Fibroblast of peridontal ligament (primary cell): ENCODE measurements around the gene ADAR.

ENCODE experiments used
- DNase-seq: peaks from one replicate; pipeline ENCODE4 v3.0.0-alpha.2; 2010; ENCODE audit errors: extremely low read depth

Gene ADAR

DNA sequence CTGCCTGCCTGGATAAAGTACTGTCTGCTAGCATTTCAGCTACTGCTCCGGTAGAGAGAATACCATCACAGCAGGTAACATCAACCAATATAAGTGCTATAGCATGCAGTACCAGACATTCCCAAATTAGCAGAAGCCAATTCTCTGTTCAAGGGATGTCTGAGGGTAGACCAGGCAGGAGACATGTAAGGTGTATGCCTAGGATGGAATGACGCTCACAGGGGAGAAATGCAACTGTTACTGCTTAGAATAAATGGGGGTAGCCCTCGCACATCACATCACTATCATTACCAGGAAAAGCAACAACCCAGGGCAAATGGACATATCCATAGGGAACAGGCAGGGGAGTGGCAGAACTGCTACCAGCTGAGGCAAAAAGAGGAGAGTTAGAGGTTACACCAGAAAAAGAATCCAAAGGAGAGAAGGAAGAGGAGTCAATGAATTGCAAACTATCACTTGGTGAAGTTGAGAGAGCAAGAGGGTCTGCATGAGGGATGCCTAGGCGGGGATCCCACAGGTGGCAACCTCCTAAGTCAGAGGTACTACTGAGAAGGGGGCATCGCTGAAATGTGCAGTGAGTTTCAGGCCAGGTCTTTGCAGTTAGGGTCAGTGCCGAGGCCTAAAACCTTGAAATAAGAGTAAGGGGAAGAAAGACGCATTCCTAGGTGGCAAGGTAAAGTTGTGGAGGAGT lies 50.6 kb downstream of the ADAR start:
- DNase-seq: no peak

DNA sequence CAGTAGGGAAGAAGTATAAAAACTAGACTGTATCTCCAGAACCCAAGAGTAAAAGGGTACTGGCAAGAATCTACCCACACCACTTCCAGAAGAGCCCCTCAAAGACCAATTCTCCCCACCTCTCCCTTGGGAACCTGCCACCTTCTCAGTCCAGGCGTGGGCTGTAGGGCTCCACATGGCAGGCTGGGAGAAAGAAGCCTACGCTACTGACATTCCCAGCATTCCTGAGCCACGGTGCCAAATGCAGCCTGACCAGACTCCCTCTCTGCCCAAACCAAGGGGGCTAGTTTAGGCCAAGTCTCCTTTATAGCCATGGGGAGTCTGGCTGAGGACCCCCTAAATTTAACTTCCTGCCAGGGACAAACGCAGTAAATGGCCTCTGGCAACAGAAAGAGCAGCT lies 51.6 kb downstream of the ADAR start:
- DNase-seq: peak; percentile 23

DNA sequence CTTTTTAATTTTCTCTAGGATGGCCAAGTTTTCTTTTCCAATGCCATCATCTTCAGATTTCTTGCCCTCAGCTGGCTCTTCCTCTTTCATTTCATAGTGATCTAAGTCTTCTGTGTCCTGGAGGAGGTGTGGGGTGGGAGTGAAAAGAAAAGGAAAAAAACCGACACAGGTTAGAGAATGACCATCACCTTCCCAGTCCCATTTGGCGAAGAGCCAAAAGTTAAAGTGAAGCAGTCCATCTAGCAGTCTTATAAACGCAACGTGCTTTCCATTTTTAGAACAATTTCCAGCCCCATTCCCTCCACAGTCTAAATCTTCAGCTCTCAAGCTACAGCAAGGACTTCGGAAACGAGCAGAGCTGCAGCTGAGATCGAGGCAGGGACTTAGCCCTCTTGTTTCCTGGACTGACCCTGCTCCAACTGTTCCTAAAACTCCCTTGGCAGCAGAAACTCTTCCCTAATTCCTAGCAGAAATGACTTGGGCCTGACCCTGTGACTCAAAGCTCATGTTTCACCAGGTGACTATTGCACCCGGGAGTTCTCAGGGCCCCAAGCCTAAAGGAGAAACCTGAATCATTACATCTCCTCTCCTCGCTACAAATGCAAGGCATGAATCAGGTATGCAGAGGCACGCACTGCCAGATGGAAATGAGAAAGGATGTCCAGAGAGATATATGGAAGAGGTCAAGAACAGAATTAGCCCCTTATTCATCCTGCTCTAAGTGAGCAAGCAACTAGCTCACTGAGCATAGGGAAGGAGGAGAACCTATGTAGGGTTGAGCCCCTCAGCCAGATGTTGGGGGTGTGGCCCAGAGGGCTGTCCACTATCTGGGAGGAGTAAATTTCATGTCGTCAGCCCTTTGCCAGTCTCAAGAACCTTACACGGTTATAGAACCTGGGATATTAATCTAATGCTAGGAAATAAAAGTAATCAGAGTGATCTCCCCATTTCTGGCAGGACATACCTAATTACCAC lies 54.6 kb downstream of the ADAR start:
- DNase-seq: no peak

DNA sequence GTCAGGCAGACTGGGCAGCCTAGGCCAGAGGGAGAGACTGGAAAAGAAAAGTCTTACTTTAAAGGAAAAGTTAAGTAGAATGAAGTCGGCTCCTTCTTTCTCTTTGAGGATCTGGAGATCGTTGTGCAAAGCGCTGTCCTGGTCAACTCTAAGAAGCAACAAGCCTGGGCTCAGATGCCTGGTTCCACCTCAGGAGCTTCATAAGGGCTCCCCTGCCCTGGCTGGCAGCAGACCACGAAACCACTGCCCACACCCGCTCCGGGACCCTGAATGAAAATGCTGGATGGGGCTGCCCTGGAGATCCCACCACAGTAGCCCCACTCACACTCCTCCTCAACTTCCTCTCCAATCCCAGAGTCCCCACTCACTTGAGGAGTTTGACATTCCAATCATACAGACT lies 56.0 kb downstream of the ADAR start:
- DNase-seq: no peak

DNA sequence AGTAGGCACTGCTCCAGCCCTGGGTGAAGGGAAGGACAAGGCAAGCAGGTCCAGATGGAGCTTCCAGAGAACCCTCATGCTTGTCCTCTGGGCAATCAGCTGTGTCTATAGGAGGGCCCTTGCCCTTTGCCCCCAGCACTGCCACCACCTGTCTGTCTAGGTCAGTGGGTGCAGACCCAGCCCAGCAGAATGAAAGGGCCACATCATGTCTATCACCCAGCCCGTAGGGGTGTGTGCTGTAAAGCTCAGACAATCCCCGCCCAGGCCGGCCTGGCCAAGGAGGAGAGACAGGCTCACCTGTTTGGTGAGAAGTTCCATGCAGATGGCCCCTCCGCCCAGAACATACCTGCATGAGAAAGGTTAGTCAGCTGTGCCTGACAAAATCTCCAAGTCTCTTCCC lies 56.5 kb downstream of the ADAR start:
- no peak for DNase-seq

DNA sequence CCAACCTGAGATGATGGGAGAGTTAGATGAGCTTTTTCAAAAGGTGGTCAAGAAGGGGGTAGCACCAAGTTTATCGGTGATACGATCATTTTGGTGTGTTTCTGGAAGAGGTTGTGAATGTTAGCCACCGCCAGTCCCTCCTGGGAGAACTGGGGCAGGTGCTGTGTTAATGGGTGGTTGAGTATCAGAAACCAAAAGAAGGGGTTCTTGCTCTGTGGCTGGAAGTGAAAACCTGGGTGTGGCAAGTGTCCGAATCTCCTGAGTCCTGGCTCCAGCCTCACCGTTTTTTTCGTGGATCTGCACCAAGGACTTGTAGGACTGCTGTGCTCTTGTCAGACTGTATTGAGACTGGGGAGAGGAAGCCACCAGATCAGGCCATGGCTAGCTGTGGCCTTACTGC lies 57.3 kb downstream of the ADAR start:
- no peak for DNase-seq

DNA sequence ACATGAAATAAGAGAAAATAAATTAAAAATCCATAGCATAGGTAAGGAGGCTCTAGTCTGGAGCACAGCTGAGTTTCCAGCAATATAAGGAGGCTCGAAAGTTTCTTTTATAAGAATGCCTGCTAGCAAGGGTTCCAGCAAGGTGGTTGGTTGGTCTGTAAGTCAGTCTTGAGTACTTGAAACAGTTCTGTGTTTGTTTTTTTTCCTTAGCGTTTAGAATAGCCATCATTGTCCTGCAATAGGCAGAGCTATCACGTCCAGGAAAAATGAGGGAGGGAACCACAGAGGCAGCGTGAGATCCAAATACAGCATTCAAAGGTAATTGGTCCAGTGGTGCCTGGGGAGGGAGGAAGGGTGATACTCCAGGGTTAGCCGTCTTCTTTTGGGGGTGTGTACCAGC lies 57.9 kb downstream of the ADAR start:
- DNase-seq: no peak

DNA sequence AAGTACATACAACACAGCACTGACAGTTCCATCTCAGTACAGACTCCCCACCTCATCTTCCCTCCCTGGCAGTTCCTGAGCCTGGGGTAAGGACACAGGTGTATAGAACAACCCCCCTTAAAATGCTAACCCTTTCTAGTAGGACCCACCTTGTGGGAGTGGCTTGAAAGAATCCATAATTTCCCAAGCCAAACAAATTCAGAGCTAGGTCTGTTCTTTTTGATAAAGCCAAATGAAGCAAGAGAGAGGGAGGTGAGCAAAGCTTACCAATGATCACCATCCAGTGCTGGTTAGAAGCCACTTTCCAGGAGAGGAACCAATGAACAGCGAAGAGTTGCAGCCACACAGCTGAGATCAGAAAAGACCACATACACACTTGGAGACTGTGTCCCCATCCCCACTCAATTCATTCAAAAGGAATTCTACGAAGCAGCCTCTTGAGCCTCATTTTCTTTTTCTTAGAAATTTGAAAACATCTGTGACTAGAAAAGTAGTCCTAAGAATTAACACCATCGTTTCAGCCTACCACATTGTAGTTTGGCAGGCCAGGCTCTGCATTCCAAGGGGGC lies 58.7 kb downstream of the ADAR start:
- DNase-seq: no peak

DNA sequence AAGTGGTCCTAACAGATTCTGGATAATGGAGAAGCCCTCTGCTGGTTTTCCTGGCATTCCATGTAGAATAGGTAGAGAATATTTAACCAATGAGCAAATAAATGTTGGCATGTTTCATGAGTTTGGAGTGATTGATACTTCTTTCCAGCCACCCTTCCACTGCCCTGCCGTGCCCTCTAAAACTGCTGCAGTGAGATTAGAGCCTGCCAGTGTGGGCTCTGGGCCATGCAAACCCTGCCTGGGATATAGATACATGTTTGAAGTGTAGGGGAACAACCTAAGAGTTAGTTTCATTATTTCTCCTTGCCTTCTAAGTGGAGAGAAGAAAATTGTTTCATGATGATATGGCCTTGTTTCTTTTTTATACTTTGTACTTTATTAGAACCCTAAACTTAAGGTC lies 60.0 kb downstream of the ADAR start:
- no peak for DNase-seq

DNA sequence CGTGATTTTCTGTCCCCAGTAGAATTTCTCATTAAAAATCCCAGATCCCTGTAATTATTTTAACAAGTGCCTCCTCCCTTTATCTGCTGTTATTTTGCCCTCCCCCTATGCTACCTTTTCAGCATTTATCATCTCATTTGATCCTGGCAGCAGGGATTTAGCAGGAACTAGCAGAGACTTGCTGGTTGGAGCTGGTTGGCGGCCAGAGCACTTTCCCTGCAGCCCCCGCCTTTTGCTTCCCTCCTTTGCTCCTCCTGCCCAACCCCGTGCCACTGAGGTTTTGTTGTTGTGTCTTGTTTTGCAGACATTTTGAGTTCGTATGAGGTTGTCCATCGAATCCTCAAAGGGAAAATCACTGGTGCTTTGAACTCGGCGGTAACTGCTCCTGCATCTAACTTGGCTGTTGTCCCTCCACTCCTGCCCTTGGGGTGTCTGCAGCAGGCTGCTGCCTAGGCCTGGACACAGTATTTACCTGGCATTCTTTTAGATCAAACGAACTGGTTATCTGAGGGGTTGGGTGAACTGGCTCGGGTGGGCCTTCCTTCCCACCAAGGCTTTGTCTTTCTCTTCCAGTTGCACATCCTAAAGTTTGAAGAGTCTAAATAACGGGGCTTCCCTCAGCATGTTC lies 60.8 kb downstream of the ADAR start:
- no peak for DNase-seq

DNA sequence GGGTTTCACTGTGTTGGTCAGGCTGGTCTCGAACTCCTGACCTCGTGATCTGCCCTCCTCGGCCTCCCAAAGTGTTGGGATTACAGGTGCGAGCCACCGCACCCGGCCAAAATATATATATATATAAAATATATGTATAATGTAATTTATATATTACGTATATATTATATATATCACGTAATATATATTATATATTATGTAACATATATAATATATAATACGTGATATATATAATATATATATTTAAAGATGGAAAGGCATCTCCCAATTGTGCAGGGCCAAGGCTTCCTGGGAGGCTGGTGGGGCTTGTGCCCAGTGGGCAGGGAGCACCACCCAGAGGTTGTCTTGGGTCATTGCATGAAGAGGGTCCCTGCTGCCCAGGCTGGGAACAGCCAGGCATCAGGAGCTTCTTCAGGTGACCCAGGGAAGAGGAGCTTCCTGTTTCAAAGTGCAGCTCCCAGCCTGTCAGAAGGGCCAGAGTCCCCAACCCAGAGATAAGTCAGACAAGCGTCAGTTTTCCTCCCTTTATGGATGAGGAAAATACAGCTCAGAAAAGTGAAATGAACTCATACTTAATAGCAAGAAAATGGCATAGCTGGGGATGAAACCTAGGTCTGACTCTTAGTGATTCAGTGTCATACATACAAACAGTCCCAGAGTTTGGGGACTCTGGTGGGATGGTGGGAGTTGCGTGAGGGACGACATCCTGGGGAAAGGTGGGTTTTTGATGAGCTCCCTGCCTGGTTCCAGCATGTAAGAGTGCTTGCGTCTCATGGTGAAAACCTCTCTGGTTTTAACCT lies 61.5 kb downstream of the ADAR start:
- peak; percentile 63 for DNase-seq

DNA sequence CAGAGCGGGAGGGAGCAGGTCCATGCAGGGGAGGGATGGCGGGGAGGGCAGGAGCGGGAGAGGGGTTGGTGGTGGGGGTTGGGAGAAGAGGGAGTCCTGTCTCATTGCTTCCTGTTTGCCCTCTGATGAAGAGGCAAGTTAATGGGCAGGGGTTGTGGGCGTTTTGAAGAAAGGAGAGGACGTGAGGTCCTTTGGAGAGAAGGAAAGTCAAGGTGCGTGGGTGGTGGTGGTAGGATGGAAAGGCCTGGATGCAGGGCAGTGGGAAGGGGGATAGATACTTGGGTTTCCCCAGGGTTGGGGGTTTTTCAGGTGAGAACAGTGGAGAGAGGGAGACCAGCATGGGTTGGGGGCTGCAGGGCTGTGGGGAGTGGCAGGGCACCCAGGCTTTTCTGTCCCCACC lies 66.8 kb downstream of the ADAR start:
- DNase-seq: no peak

DNA sequence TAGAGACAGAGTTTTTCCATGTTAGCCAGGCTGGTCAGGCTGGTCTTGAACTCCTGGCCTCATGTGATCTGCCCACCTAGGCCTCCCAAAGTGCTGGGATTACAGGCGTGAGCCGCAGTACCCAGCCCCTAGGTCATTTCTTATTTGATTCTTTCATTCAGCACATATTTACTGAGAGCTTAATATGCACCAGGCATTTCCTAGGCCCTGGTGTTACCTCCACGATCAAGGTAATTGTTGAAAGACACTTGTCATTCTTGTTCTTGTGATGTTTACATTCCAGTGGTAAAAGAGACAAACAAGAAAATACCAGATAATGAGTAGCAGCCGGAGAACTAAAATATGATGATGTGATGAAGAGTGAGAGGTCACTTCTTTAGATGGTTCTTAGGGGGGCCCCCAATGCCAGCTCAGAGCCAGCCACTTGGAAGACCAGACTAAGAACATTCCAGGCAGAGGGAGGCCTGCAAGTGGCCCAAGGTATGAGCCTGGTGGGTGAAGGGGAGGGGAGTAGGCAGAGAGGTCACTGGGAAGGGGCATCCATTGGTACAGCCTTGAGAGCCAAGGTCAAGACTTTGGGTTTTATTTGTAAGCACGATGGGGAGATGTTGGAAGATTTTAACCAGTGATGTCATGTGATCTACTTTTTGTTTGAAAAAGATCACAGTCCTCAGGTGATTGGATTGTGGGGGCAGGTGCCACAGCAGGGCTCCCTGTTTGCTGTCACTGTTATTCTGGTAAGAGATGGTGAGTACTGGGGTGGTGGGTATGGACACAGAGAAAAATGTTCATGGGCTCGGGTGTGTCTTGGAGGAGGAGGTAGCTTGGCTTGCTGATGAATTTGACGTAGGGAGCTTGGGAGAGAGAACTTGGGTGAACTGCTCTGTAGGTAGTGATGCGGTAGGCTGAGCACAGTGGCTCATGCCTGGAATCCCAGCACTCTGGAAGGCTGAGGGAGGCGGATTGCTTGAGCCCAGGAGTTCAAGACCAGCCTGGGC lies 68.2 kb downstream of the ADAR start:
- no peak for DNase-seq

DNA sequence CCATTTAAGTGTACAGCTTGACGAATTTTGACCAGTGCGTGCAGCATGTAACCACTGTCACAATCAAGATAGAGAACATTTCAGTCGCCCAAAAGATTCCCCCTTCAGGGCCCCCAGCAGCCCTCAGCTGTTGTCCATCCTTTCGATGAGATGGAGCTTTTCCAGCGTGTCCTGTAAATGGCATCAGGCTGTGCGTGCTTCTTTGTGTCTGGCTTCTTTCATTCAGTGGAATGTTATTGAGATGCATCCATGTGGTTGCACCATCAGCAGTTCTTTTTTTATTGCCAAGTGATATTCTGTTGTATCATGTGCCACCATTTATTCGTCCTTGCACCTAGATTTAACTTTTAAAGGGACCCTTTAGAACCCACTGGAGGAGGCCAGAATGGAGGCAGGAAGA lies 71.4 kb downstream of the ADAR start:
- no peak for DNase-seq

DNA sequence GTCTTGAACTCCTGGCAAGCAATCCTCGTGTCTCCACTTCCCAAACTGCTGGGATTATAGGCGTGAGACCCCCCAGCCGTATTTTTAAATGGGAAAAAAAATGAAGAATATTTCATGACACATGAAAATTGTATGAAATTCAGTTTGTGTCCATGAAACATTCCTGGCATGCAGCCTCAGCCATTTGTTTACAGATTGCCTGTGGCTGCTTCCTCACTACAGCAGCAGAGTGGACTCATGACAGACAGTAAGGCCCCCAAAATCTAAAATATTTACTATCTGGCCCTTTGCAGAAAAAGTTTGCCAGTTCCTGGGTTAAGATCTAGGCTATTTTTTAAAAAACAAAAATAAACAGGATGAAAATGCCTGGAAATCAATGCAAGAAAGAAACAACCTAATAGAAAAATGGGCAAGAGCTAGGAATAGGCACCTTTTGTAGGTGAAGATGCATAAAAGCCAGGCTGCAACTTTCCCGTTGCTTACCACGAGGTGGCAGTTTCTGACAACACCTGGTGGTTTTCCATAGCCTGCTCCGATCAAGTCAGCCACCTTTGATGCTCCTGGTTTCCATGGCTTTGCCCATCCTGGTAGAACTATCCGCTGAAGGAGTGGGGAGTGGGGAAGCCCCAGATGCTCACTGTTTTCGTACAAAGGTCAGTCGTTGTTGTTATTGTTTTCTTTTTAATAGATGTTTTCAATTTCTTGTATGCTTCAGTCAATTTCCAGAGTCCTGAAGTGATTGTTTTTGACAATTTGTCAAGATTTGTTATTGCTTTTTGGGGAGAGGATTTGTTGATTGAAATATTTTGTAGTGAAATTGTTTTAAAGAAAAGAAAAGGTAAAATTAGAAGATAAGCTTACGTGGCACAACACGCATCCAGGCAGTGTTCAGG lies 73.8 kb downstream of the ADAR start:
- no peak for DNase-seq
